ENCODE data around the gene ST6GALNAC5.

The ST6GALNAC5 gene

DNA sequence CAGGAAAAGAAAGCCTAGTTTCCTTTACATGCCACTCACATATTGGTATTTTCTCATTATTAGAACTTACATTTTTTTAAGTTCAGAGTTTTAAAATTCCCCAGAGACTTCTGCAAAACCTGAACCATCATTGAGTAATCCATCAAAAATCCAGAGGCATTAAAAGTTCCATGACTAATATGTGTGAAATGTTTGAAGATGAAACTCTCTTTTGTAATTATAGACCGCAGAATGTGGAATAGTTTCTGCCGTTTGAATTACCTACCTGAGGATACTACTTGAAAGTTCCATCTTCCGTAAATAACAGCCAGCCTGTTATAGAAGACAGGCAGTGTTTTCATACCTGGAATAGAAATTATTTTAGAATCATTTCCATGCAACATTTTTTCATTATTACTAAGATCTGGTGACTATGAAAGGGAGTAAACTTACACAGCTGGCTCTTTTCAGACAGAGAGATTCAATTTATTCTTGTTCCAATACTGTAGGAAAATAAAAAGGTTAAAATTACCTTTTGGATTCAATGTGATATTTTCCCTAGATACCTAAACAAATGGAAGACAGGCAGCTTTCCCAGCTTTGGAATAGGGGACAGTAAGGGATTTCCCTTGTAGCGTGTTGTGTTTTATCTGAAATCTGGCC lies 131.4 kb downstream of the ST6GALNAC5 start:
- TF ChIP-seq CTCF (IDR thresholded peaks at IDR 0.05; ENCODE audit: borderline replicate concordance, insufficient read depth, low read depth, low read length) = no peak
- no peak overlapping the region for H3K4me3 ChIP-seq (ENCODE audit: low read depth, low read length)

DNA sequence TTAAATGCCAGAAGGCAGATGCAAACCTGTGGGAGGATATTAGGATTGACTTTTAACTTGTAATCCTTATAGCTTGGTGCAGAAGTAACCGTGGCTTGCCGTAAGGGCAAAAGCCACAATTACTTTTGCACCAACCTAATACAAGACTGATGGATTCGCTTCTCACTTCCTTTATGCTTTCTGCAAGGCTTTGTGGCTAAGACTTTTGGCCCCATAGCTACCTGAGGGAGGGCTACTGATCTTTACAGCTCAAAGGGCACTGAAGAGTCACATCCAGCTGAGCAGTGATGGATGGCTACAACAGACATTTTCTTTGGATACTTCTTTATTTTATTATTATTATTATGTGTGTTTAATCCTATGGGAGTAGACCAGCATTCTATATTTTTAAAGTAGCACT lies 140.4 kb downstream of the ST6GALNAC5 start:
- no peak for TF ChIP-seq CTCF (IDR thresholded peaks at IDR 0.05; ENCODE audit: borderline replicate concordance, insufficient read depth, low read depth, low read length)
- H3K4me3 ChIP-seq (ENCODE audit: low read depth, low read length) = no peak overlapping the region

DNA sequence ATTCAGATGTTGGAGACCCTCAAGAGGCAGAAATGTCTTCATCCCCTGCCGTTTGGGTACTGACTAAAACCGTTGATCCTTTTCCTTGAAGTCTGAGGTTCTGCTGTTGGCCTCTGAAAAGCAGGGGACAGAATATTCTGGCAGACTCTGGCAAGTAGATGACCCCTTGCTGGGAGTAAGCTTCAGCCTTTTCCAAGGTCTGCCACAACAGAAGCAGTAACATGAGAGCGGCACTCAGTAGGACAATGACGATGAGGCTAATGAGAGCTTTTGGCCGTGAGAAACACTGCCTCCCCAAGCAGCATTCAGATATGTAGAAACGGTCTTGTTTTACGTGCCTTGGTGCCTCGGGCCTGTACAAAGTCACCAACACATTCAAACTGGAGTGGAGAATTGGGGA lies 143.7 kb downstream of the ST6GALNAC5 start:
- no peak for TF ChIP-seq CTCF (IDR thresholded peaks at IDR 0.05; ENCODE audit: borderline replicate concordance, insufficient read depth, low read depth, low read length)
- no peak overlapping the region for H3K4me3 ChIP-seq (ENCODE audit: low read depth, low read length)

DNA sequence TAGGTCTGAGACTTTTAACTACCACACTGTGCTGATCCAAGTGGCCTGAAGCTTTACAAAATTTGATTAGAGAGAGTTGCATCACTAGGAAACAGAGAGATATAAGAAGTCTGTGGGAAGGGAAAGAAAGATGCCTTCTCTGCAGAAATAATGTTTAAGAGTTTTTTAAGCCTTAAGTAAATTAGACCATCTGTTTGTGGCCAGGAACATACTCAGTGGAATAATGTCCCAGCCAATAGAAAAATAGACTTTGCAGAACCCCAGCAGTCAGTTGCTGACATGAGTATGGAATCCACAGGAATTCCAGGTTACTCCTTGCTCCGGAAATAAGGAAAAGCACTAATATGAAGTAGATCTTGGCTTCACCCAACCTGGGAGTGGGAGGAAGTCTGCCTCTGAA lies 144.8 kb downstream of the ST6GALNAC5 start:
- no peak for TF ChIP-seq CTCF (IDR thresholded peaks at IDR 0.05; ENCODE audit: borderline replicate concordance, insufficient read depth, low read depth, low read length)
- H3K4me3 ChIP-seq (ENCODE audit: low read depth, low read length) = no peak overlapping the region

- no peak for TF ChIP-seq CTCF (IDR thresholded peaks at IDR 0.05; ENCODE audit: borderline replicate concordance, insufficient read depth, low read depth, low read length)
- H3K4me3 ChIP-seq (ENCODE audit: low read depth, low read length) = no peak overlapping the region
Observed at GRCh38 chr1:77014073-77014788, 147.0 kb downstream of the ST6GALNAC5 start.

GRCh38 chr1:77015748-77016341 lies 148.6 kb downstream of the ST6GALNAC5 start:
- no peak for TF ChIP-seq CTCF (IDR thresholded peaks at IDR 0.05; ENCODE audit: borderline replicate concordance, insufficient read depth, low read depth, low read length)
- no peak overlapping the region for H3K4me3 ChIP-seq (ENCODE audit: low read depth, low read length)
